ENCODE results near the gene EXOSC2.
A peak's percentile ranks its signal among the peaks of the same experiment; 100 is the strongest.
"Not testable (repeated sequence)": the region's sequence is repeated elsewhere in the genome, so short reads cannot be mapped to it uniquely, and the experiment has no call there.

The EXOSC2 gene

DNA sequence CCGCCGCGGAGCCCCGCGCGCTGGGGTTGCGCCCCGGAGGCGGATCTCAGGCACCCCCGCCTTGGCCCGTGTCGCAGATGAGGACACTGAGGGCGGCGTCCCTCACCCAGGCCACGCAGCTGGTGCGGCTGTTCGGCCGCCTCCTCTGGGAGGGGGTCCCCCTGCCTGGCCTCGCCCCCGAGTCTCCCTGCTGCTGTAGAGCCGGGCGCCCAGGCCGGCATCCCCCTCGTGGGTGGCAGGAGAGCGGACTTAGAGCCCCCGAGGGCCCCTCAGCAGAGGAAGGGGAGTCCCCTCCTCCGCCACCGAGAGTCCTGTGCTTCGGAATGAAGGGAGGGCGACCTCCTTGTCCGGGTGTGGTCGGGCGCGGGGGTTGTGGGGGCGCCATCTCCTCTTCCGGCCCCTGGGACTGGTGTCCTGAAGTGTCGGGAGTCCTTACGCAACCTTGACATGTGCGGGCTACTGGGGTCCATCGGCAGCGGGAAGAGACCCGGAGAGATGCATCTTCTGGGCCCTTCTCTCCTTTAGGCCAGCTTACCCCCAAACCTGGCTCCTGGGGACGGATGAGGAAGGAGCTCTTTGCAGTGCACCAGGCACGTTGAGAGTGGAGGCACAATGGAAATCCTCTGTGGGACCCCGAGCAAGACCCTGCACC lies 11.7 kb upstream of the EXOSC2 start:
- peak; percentile 68 for ATAC-seq
- DNase-seq = peak; percentile 42 to 52
- H3K27ac Mint-ChIP-seq = no peak overlapping the region
- H3K4me1 Mint-ChIP-seq = peaks cover 11% of the 10 kb centered on the region
- no peaks in the 10 kb centered on the region for H3K9me3 Mint-ChIP-seq
- H3K4me3 Mint-ChIP-seq = peak overlapping the region; percentile 93 to 97
- H3K27me3 Mint-ChIP-seq = peaks cover 24% of the 10 kb centered on the region

DNA sequence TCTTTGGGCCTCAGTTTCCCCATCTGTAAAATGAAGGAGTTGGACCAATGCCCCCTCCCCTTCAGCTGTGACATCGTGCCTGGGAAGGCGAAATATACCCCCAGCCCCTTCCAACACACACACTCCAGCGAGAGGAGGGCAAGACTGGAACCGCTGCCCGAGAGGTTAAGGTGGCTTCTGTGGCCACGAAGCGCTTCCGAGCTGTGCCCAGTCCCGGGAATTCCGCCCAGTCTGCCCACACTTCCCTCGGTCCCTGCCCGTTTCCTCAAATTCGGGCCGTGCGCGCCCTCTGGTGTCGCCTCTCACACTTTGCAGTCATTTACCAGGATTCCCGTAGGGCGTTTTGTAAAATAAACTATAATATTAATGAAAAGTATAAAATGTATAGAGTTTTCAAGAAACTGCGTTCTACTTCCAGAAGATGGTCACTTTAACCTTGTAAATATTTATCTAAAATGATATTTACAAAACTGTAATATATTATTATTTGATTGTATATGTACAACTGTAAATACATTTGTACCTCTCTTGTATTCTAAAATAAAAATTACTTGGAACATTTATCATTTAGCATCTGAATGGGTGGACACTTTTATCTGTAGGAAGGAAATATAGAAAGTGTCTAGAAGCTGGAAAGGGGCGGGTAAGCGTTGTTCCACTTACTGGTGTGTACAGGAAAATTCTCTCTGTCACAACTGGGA lies 11.0 kb upstream of the EXOSC2 start:
- peaks cover 24% of the 10 kb centered on the region for H3K27me3 Mint-ChIP-seq
- peak overlapping the region; percentile 93 to 97 for H3K4me3 Mint-ChIP-seq
- no peaks in the 10 kb centered on the region for H3K9me3 Mint-ChIP-seq
- H3K4me1 Mint-ChIP-seq = peaks cover 11% of the 10 kb centered on the region
- H3K27ac Mint-ChIP-seq = peak overlapping the region in 1 of 2 donors; percentile 86
- DNase-seq = peak; percentile 37 to 39
- peak; percentile 10 for ATAC-seq

- no peak overlapping the region for H3K27ac Mint-ChIP-seq
- ATAC-seq = no peak
- H3K27me3 Mint-ChIP-seq = peaks cover 3% of the 10 kb centered on the region
Observed at GRCh38 chr9:130685104-130685503, 8.5 kb upstream of the EXOSC2 start.

DNA sequence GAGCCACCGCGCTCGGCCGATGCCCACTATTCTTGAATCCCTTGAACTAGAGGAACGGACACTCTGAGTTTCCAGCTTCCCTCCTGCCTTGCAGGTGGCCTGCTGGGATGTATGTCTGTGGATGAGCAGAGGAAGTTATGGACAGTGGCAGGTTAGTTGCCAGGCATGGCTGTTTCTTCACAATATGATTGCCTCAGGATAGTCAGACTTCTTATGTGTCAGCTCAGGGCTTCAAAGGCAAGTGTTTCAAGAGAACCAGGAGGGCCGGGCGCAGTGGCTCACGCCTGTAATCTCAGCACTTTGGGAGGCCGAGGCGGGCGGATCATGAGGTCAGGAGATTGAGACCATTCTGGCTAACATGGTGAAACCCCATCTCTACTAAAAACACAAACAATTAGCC lies 7.6 kb upstream of the EXOSC2 start:
- H3K27ac Mint-ChIP-seq, H3K27me3 Mint-ChIP-seq, ATAC-seq, DNase-seq, H3K9me3 Mint-ChIP-seq, H3K4me3 Mint-ChIP-seq: not testable (repeated sequence)
- H3K4me1 Mint-ChIP-seq = peaks cover 22% of the 10 kb centered on the region

More at GRCh38 chr9:130685104-130685503, 8.5 kb upstream of the EXOSC2 start:
- peaks cover 22% of the 10 kb centered on the region for H3K4me1 Mint-ChIP-seq
- no peak overlapping the region for H3K4me3 Mint-ChIP-seq
- DNase-seq = no peak
- H3K9me3 Mint-ChIP-seq = no peaks in the 10 kb centered on the region

- ATAC-seq (no peak), DNase-seq (no peak)
- Mint-ChIP-seq H3K4me3 (no peak overlapping the region), H3K27ac (no peak overlapping the region), H3K27me3 (no peaks in the 10 kb centered on the region), H3K9me3 (no peaks in the 10 kb centered on the region), H3K4me1 (peaks cover 13% of the 10 kb centered on the region)
Observed at GRCh38 chr9:130687615-130688014, 6.0 kb upstream of the EXOSC2 start.

GRCh38 chr9:130688072-130688471 lies 5.5 kb upstream of the EXOSC2 start:
- DNase-seq (no peak), ATAC-seq (no peak)
- H3K4me3 Mint-ChIP-seq = no peak overlapping the region
- H3K27me3 Mint-ChIP-seq = no peaks in the 10 kb centered on the region
- peaks cover 16% of the 10 kb centered on the region for H3K4me1 Mint-ChIP-seq
- no peak overlapping the region for H3K27ac Mint-ChIP-seq
- no peaks in the 10 kb centered on the region for H3K9me3 Mint-ChIP-seq

GRCh38 chr9:130689572-130689936 lies 4.0 kb upstream of the EXOSC2 start:
- Mint-ChIP-seq H3K4me1 (peaks cover 20% of the 10 kb centered on the region), H3K4me3 (peak overlapping the region in 1 of 2 donors; percentile 14), H3K27ac (peak overlapping the region in 1 of 2 donors; percentile 1), H3K27me3 (no peaks in the 10 kb centered on the region), H3K9me3 (no peaks in the 10 kb centered on the region)
- ATAC-seq (no peak), DNase-seq (no peak)

GRCh38 chr9:130689937-130690700 lies 3.5 kb upstream of the EXOSC2 start:
- Mint-ChIP-seq H3K9me3 (no peaks in the 10 kb centered on the region), H3K4me1 (peaks cover 25% of the 10 kb centered on the region), H3K4me3 (no peak overlapping the region), H3K27me3 (no peaks in the 10 kb centered on the region), H3K27ac (no peak overlapping the region)
- no peak for DNase-seq
- ATAC-seq = no peak

DNA sequence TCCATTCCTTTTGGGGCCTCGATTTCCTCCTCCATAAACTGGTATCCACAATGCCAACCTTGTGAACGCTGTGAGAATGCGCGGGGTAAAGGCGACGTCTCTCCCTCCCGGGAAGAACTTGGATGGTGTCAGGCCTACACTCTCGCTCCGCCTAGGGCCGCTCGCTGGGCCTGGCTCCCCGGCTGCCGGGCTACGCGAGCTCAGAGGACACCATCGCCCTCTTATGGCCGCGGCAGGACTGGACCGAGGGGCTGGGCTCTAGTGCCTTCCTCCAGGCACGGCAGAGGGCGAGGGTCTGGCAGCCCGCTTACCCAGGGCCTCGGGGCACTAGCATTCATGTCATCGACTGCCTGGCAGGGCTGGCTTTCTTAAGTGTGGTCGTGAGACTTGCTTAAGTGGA lies 1.3 kb upstream of the EXOSC2 start:
- Mint-ChIP-seq H3K4me3 (peak overlapping the region; percentile 96 to 100), H3K9me3 (no peaks in the 10 kb centered on the region), H3K27ac (no peak overlapping the region), H3K4me1 (peaks cover 47% of the 10 kb centered on the region), H3K27me3 (no peaks in the 10 kb centered on the region)
- ATAC-seq (no peak), DNase-seq (peak in 1 of 2 donors; percentile 45)

- H3K4me3 Mint-ChIP-seq = peak overlapping the region; percentile 96 to 100
Observed at GRCh38 chr9:130693101-130693425, 517 bp upstream of the EXOSC2 start.

GRCh38 chr9:130694205-130694604 lies 625 bp downstream of the EXOSC2 start:
- Mint-ChIP-seq H3K4me1 (peaks cover 57% of the 10 kb centered on the region), H3K27ac (peak overlapping the region; percentile 98), H3K9me3 (no peaks in the 10 kb centered on the region), H3K27me3 (no peaks in the 10 kb centered on the region), H3K4me3 (peak overlapping the region; percentile 96 to 100)
- ATAC-seq (peak; percentile 34), DNase-seq (no peak)

More at GRCh38 chr9:130693101-130693425, 517 bp upstream of the EXOSC2 start:
- H3K9me3 Mint-ChIP-seq = no peaks in the 10 kb centered on the region
- peak overlapping the region; percentile 95 to 96 for H3K27ac Mint-ChIP-seq
- DNase-seq (no peak), ATAC-seq (no peak)
- H3K4me1 Mint-ChIP-seq = peaks cover 50% of the 10 kb centered on the region
- H3K27me3 Mint-ChIP-seq = no peaks in the 10 kb centered on the region

DNA sequence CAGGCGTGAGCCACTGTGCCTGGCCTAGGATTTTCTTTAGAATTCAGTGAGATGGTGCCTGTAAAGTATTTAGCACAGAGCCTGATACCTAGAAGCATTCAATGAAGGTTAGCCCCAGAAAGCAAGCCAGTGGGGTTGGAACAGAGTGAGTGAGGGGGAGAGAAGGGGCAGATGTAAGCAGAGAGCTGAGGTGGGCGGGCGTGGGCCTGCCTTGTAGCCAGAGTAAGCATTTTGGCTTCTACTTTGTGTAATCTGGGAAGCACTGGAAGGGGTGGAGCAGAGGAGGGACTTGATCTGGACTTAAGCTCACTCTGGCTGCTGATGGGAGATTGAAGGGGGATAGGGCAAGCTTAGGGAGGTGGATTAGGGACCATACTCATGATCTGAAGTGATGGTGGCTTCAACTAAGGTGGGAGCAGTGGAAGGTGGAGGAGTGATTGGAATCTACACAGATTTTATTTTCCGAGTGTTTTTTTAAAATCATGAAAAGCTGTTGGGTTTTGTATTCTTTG lies 2.6 kb downstream of the EXOSC2 start:
- no peak for DNase-seq
- Mint-ChIP-seq H3K27ac (peak overlapping the region in 1 of 2 donors; percentile 54), H3K4me3 (peak overlapping the region; percentile 2 to 25), H3K9me3 (no peaks in the 10 kb centered on the region), H3K27me3 (no peaks in the 10 kb centered on the region), H3K4me1 (peaks cover 52% of the 10 kb centered on the region)
- ATAC-seq = no peak

GRCh38 chr9:130696996-130697395 lies 3.4 kb downstream of the EXOSC2 start:
- H3K4me1 Mint-ChIP-seq = peaks cover 52% of the 10 kb centered on the region
- DNase-seq = no peak
- H3K9me3 Mint-ChIP-seq = no peaks in the 10 kb centered on the region
- no peak for ATAC-seq
- no peaks in the 10 kb centered on the region for H3K27me3 Mint-ChIP-seq
- H3K4me3 Mint-ChIP-seq = no peak overlapping the region
- peak overlapping the region; percentile 16 to 72 for H3K27ac Mint-ChIP-seq

- Mint-ChIP-seq H3K4me3 (no peak overlapping the region), H3K4me1 (peaks cover 50% of the 10 kb centered on the region), H3K27me3 (no peaks in the 10 kb centered on the region), H3K27ac (peak overlapping the region; percentile 1 to 57), H3K9me3 (no peaks in the 10 kb centered on the region)
- DNase-seq (no peak), ATAC-seq (no peak)
Observed at GRCh38 chr9:130698514-130698913, 4.9 kb downstream of the EXOSC2 start.

GRCh38 chr9:130699047-130699446 lies 5.5 kb downstream of the EXOSC2 start:
- Mint-ChIP-seq H3K27me3 (no peaks in the 10 kb centered on the region), H3K9me3 (no peaks in the 10 kb centered on the region), H3K4me1 (peaks cover 50% of the 10 kb centered on the region), H3K27ac (peak overlapping the region; percentile 1 to 57), H3K4me3 (no peak overlapping the region)
- no peak for DNase-seq
- ATAC-seq = no peak

All from stimulated activated naive CD8-positive, alpha-beta T cell treated with anti-CD3 and anti-CD28 coated beads, Interleukin-15, amount 100 ng/mL, for 72 hours (primary cell).